Measurements from ENCODE around the gene NRSN1.

The NRSN1 gene

GRCh38 chr6:24125980-24126379, at the start of gene NRSN1:
NRSN1 (plus strand) TSS chr6:24126215; CDS start chr6:24134328, 8,113 bp downstream.
- H3K27me3 ChIP-seq (ENCODE audit: insufficient read depth, insufficient read length): peaks cover 4% of the 10 kb centered on the region
- no peak within 1 kb of the TSS for H3K9ac ChIP-seq (ENCODE audit: insufficient read length, low read depth)
- TF ChIP-seq ZNF274 (IDR thresholded peaks at IDR 0.05; ENCODE audit: low read depth, low read length) (no peak), SUZ12 (IDR thresholded peaks at IDR 0.05; ENCODE audit: extremely low read depth, insufficient read depth, insufficient read length) (no peak)
- peak within 1 kb of the TSS; percentile 38 for H3K4me3 ChIP-seq (ENCODE audit: insufficient read length, low read depth)
- no peaks in the 10 kb centered on the region for H3K9me3 ChIP-seq (ENCODE audit: insufficient read depth, low read length)
- H3K4me1 ChIP-seq (ENCODE audit: insufficient read depth, insufficient read length): no peaks in the 10 kb centered on the region
- DNase-seq (ENCODE audit: low read depth, low spot score): peak; percentile 32
- no peaks in the 10 kb centered on the region for H3K36me3 ChIP-seq (ENCODE audit: insufficient read depth, insufficient read length, low read length)

- DNase-seq (ENCODE audit: low read depth, low spot score): no peak
- no peak overlapping the region for H3K4me3 ChIP-seq (ENCODE audit: insufficient read length, low read depth)
- no peaks in the 10 kb centered on the region for H3K4me1 ChIP-seq (ENCODE audit: insufficient read depth, insufficient read length)
- no peaks in the 10 kb centered on the region for H3K36me3 ChIP-seq (ENCODE audit: insufficient read depth, insufficient read length, low read length)
- H3K9me3 ChIP-seq (ENCODE audit: insufficient read depth, low read length): peaks cover 9% of the 10 kb centered on the region; the same call in 1 of the 2 replicates
- TF ChIP-seq ZNF274 (IDR thresholded peaks at IDR 0.05; ENCODE audit: low read depth, low read length) (no peak), SUZ12 (IDR thresholded peaks at IDR 0.05; ENCODE audit: extremely low read depth, insufficient read depth, insufficient read length) (no peak), YY1 (IDR thresholded peaks at IDR 0.05; ENCODE audit: insufficient read depth, insufficient read length) (no peak)
- no peaks in the 10 kb centered on the region for H3K27me3 ChIP-seq (ENCODE audit: insufficient read depth, insufficient read length)
- H3K9ac ChIP-seq (ENCODE audit: insufficient read length, low read depth): no peak overlapping the region
Observed at GRCh38 chr6:24078200-24078599, 47.8 kb upstream of the NRSN1 start.

GRCh38 chr6:24079076-24079475, 46.9 kb upstream of the NRSN1 start:
- TF ChIP-seq ZNF274 (IDR thresholded peaks at IDR 0.05; ENCODE audit: low read depth, low read length) (no peak), YY1 (IDR thresholded peaks at IDR 0.05; ENCODE audit: insufficient read depth, insufficient read length) (no peak)
- Histone ChIP-seq H3K9me3 (ENCODE audit: insufficient read depth, low read length) (peaks cover 9% of the 10 kb centered on the region; the same call in 1 of the 2 replicates), H3K4me3 (ENCODE audit: insufficient read length, low read depth) (no peak overlapping the region), H3K36me3 (ENCODE audit: insufficient read depth, insufficient read length, low read length) (no peaks in the 10 kb centered on the region), H3K27me3 (ENCODE audit: insufficient read depth, insufficient read length) (no peaks in the 10 kb centered on the region), H3K9ac (ENCODE audit: insufficient read length, low read depth) (no peak overlapping the region), H3K4me1 (ENCODE audit: insufficient read depth, insufficient read length) (no peaks in the 10 kb centered on the region)
- no peak for DNase-seq (ENCODE audit: low read depth, low spot score)

GRCh38 chr6:24080711-24081110, 45.3 kb upstream of the NRSN1 start:
- Histone ChIP-seq H3K4me3 (ENCODE audit: insufficient read length, low read depth) (no peak overlapping the region), H3K4me1 (ENCODE audit: insufficient read depth, insufficient read length) (no peaks in the 10 kb centered on the region), H3K9me3 (ENCODE audit: insufficient read depth, low read length) (peaks cover 9% of the 10 kb centered on the region; the same call in 1 of the 2 replicates), H3K9ac (ENCODE audit: insufficient read length, low read depth) (no peak overlapping the region), H3K36me3 (ENCODE audit: insufficient read depth, insufficient read length, low read length) (no peaks in the 10 kb centered on the region), H3K27me3 (ENCODE audit: insufficient read depth, insufficient read length) (no peaks in the 10 kb centered on the region)
- DNase-seq (ENCODE audit: low read depth, low spot score): no peak
- TF ChIP-seq YY1 (IDR thresholded peaks at IDR 0.05; ENCODE audit: insufficient read depth, insufficient read length) (no peak), SUZ12 (IDR thresholded peaks at IDR 0.05; ENCODE audit: extremely low read depth, insufficient read depth, insufficient read length) (no peak), ZNF274 (IDR thresholded peaks at IDR 0.05; ENCODE audit: low read depth, low read length) (no peak)

GRCh38 chr6:24089736-24090135, 36.3 kb upstream of the NRSN1 start:
- no peak overlapping the region for H3K4me3 ChIP-seq (ENCODE audit: insufficient read length, low read depth)
- H3K36me3 ChIP-seq (ENCODE audit: insufficient read depth, insufficient read length, low read length): no peaks in the 10 kb centered on the region
- no peak overlapping the region for H3K9ac ChIP-seq (ENCODE audit: insufficient read length, low read depth)
- no peak for TF ChIP-seq YY1 (IDR thresholded peaks at IDR 0.05; ENCODE audit: insufficient read depth, insufficient read length)
- no peak for TF ChIP-seq SUZ12 (IDR thresholded peaks at IDR 0.05; ENCODE audit: extremely low read depth, insufficient read depth, insufficient read length)
- TF ChIP-seq ZNF274 (IDR thresholded peaks at IDR 0.05; ENCODE audit: low read depth, low read length): no peak
- DNase-seq (ENCODE audit: low read depth, low spot score): no peak
- no peaks in the 10 kb centered on the region for H3K27me3 ChIP-seq (ENCODE audit: insufficient read depth, insufficient read length)
- H3K4me1 ChIP-seq (ENCODE audit: insufficient read depth, insufficient read length): no peaks in the 10 kb centered on the region
- no peaks in the 10 kb centered on the region for H3K9me3 ChIP-seq (ENCODE audit: insufficient read depth, low read length)

- Histone ChIP-seq H3K9me3 (ENCODE audit: insufficient read depth, low read length) (no peaks in the 10 kb centered on the region), H3K36me3 (ENCODE audit: insufficient read depth, insufficient read length, low read length) (no peaks in the 10 kb centered on the region), H3K27me3 (ENCODE audit: insufficient read depth, insufficient read length) (no peaks in the 10 kb centered on the region), H3K4me1 (ENCODE audit: insufficient read depth, insufficient read length) (no peaks in the 10 kb centered on the region), H3K9ac (ENCODE audit: insufficient read length, low read depth) (no peak overlapping the region), H3K4me3 (ENCODE audit: insufficient read length, low read depth) (no peak overlapping the region)
- no peak for TF ChIP-seq YY1 (IDR thresholded peaks at IDR 0.05; ENCODE audit: insufficient read depth, insufficient read length)
- no peak for TF ChIP-seq SUZ12 (IDR thresholded peaks at IDR 0.05; ENCODE audit: extremely low read depth, insufficient read depth, insufficient read length)
- no peak for TF ChIP-seq ZNF274 (IDR thresholded peaks at IDR 0.05; ENCODE audit: low read depth, low read length)
- no peak for DNase-seq (ENCODE audit: low read depth, low spot score)
Observed at GRCh38 chr6:24092407-24092806, 33.6 kb upstream of the NRSN1 start.

- Histone ChIP-seq H3K4me3 (ENCODE audit: insufficient read length, low read depth) (no peak overlapping the region), H3K9me3 (ENCODE audit: insufficient read depth, low read length) (no peaks in the 10 kb centered on the region), H3K27me3 (ENCODE audit: insufficient read depth, insufficient read length) (no peaks in the 10 kb centered on the region), H3K36me3 (ENCODE audit: insufficient read depth, insufficient read length, low read length) (no peaks in the 10 kb centered on the region), H3K9ac (ENCODE audit: insufficient read length, low read depth) (no peak overlapping the region), H3K4me1 (ENCODE audit: insufficient read depth, insufficient read length) (no peaks in the 10 kb centered on the region)
- TF ChIP-seq SUZ12 (IDR thresholded peaks at IDR 0.05; ENCODE audit: extremely low read depth, insufficient read depth, insufficient read length) (no peak), YY1 (IDR thresholded peaks at IDR 0.05; ENCODE audit: insufficient read depth, insufficient read length) (no peak), ZNF274 (IDR thresholded peaks at IDR 0.05; ENCODE audit: low read depth, low read length) (no peak)
- DNase-seq (ENCODE audit: low read depth, low spot score): no peak
Observed at GRCh38 chr6:24093381-24093780, 32.6 kb upstream of the NRSN1 start.

GRCh38 chr6:24099181-24099580, 26.8 kb upstream of the NRSN1 start:
- no peaks in the 10 kb centered on the region for H3K4me1 ChIP-seq (ENCODE audit: insufficient read depth, insufficient read length)
- TF ChIP-seq YY1 (IDR thresholded peaks at IDR 0.05; ENCODE audit: insufficient read depth, insufficient read length): no peak
- TF ChIP-seq SUZ12 (IDR thresholded peaks at IDR 0.05; ENCODE audit: extremely low read depth, insufficient read depth, insufficient read length): no peak
- no peak for TF ChIP-seq ZNF274 (IDR thresholded peaks at IDR 0.05; ENCODE audit: low read depth, low read length)
- no peaks in the 10 kb centered on the region for H3K9me3 ChIP-seq (ENCODE audit: insufficient read depth, low read length)
- no peak overlapping the region for H3K4me3 ChIP-seq (ENCODE audit: insufficient read length, low read depth)
- H3K36me3 ChIP-seq (ENCODE audit: insufficient read depth, insufficient read length, low read length): no peaks in the 10 kb centered on the region
- H3K9ac ChIP-seq (ENCODE audit: insufficient read length, low read depth): no peak overlapping the region
- no peak for DNase-seq (ENCODE audit: low read depth, low spot score)
- no peaks in the 10 kb centered on the region for H3K27me3 ChIP-seq (ENCODE audit: insufficient read depth, insufficient read length)

Measured in NT2/D1 (cell line).